HepG2 (cell line): ENCODE results near the gene ERBB3. TPM values are rescaled to one million over a fixed set of nuclear protein-coding genes. Genes with fewer than 3 reads are reported as not detected.

Source experiments
- DNMT1 ChIP-seq: sonication (generic); formaldehyde crosslinking; IDR thresholded peaks from 2 replicates; pipeline ENCODE4 v1.5.1; 2020; ENCODE audit warnings: mild to moderate bottlenecking, missing genetic modification reagents
- REL ChIP-seq: sonication (generic); formaldehyde crosslinking; conservative IDR thresholded peaks from 2 replicates; pipeline ENCODE4 v1.8.0; 2022; ENCODE audit warnings: mild to moderate bottlenecking, missing genetic modification reagents, moderate library complexity
- RXRB ChIP-seq: IDR thresholded peaks from 2 replicates; pipeline ENCODE4 v1.6.1; 2016; ENCODE audit warnings: borderline replicate concordance, missing genetic modification reagents, missing compliant biosample characterization
- SIN3B ChIP-seq: fragments of 150-350 bp; IDR thresholded peaks from 2 replicates; pipeline ENCODE4 v1.6.1; 2014; ENCODE audit warnings: low read length
- ZNF274 ChIP-seq: sonication (generic); formaldehyde crosslinking; IDR thresholded peaks from 2 replicates; pipeline ENCODE4 v1.5.1; 2020; ENCODE audit warnings: mild to moderate bottlenecking, missing genetic modification reagents
- ZNF646 ChIP-seq: sonication (generic); formaldehyde crosslinking; IDR thresholded peaks from 2 replicates; pipeline ENCODE4 v1.9.0; 2021; ENCODE audit warnings: mild to moderate bottlenecking, missing genetic modification reagents
- polyA plus RNA-seq, 8 experiments: library from polyadenylated mRNA; depleted of rRNA in 3 of 8; stranded (reverse) in 7 of 8; unstranded in 1 of 8; fragments of >200 nt; fragmentation: Illumina TruSeq in 4 of 8; extraction: Trizol in 4 of 8; gene quantifications; 2 replicates each; pipeline versions ENCODE4 v1.2.1 to v1.2.3, GENCODE V29; 2011 to 2016; ENCODE audit warnings: low read depth in 4 of 8, missing spikeins in 1 of 8, mixed read lengths in 1 of 8; ENCODE audit not compliant: insufficient read depth in 1 of 8
- total RNA-seq, 5 experiments: library from RNA; depleted of rRNA; stranded (reverse); fragments of >200 nt; fragmentation: Illumina TruSeq; extraction: Trizol; gene quantifications; 2 replicates each; pipeline ENCODE4 v1.2.3, GENCODE V29; 2016; ENCODE audit warnings: low read depth in 1 of 5
- TF ChIP-seq, protein P1 (sequence below): sonication (generic); formaldehyde crosslinking; IDR thresholded peaks from 2 replicates; pipeline ENCODE4 v1.5.1; 2020; ENCODE audit warnings: missing genetic modification reagents, mild to moderate bottlenecking, borderline replicate concordance
- TF ChIP-seq, protein P2 (sequence below), 2 experiments: IDR thresholded peaks; 2 replicates each; pipeline ENCODE4 v1.6.1; 2011 to 2012; ENCODE audit warnings: low read length in 2 of 2, borderline replicate concordance in 1 of 2, low read depth in 1 of 2, mild to moderate bottlenecking in 1 of 2, moderate library complexity in 1 of 2
- TF ChIP-seq, protein P3 (sequence below): sonication (generic); formaldehyde crosslinking; IDR thresholded peaks from 2 replicates; pipeline ENCODE4 v1.4.0; 2020; ENCODE audit warnings: mild to moderate bottlenecking, low read depth, missing genetic modification reagents

ERBB3 gene
- total and polyA plus RNA-seq, 2 of the 13 experiments (the other 11 are each of a cell fraction or from before 2014, with no cell fraction given), result 93.6 to 358 TPM

DNA sequence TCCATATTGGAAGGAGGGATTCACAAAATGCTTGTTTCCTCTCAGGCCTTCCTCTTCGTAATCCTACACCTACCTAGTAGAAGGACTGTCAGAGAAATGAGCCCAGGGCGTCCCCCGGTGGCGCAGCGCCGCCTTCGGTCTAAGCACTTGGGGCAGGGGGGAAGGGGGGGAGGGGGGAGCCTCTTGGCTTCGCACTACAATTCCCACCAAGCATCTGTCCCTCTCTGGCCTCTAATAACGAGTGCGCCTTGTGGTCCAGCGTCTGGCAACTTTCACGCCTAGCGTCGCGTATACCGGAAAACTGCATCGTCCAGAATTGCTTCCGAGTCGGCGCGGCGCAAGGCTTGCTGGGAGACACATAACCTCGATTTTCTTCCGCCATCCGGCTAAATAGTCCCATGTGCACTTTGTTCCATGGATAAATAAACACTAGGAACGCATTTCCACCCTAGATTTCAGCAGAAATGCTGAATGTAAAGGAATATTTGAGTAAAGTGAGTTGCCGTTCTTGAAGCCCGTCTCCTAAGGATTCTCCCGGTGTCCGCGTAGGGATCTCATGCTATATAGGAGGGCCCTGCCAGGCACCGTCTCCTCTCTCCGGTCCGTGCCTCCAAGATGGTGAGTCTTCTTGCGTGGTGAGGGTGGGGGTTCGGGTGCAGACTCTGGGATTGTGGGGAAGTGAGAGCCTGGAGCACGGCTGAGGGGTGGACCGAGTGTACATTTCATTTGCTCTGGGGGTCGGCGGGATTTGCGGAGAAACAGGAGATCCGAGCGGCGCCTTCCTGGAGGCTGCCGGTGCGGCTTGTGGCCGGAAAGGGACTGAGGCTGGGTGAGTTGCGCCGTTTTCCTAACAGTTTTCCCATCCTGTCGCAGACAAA lies 38.2 kb upstream of the ERBB3 start, which contains the start of gene RPS26 (continued):
- TF ChIP-seq, protein P1, sequence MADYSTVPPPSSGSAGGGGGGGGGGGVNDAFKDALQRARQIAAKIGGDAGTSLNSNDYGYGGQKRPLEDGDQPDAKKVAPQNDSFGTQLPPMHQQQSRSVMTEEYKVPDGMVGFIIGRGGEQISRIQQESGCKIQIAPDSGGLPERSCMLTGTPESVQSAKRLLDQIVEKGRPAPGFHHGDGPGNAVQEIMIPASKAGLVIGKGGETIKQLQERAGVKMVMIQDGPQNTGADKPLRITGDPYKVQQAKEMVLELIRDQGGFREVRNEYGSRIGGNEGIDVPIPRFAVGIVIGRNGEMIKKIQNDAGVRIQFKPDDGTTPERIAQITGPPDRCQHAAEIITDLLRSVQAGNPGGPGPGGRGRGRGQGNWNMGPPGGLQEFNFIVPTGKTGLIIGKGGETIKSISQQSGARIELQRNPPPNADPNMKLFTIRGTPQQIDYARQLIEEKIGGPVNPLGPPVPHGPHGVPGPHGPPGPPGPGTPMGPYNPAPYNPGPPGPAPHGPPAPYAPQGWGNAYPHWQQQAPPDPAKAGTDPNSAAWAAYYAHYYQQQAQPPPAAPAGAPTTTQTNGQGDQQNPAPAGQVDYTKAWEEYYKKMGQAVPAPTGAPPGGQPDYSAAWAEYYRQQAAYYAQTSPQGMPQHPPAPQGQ (CRISPR knock-in tag), result no peak
- TF ChIP-seq, protein P2, sequence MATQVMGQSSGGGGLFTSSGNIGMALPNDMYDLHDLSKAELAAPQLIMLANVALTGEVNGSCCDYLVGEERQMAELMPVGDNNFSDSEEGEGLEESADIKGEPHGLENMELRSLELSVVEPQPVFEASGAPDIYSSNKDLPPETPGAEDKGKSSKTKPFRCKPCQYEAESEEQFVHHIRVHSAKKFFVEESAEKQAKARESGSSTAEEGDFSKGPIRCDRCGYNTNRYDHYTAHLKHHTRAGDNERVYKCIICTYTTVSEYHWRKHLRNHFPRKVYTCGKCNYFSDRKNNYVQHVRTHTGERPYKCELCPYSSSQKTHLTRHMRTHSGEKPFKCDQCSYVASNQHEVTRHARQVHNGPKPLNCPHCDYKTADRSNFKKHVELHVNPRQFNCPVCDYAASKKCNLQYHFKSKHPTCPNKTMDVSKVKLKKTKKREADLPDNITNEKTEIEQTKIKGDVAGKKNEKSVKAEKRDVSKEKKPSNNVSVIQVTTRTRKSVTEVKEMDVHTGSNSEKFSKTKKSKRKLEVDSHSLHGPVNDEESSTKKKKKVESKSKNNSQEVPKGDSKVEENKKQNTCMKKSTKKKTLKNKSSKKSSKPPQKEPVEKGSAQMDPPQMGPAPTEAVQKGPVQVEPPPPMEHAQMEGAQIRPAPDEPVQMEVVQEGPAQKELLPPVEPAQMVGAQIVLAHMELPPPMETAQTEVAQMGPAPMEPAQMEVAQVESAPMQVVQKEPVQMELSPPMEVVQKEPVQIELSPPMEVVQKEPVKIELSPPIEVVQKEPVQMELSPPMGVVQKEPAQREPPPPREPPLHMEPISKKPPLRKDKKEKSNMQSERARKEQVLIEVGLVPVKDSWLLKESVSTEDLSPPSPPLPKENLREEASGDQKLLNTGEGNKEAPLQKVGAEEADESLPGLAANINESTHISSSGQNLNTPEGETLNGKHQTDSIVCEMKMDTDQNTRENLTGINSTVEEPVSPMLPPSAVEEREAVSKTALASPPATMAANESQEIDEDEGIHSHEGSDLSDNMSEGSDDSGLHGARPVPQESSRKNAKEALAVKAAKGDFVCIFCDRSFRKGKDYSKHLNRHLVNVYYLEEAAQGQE (IDR thresholded peaks at IDR 0.05; ENCODE audit: borderline replicate concordance in 1 of 2, low read depth in 1 of 2, low read length in 2 of 2), result peak in 1 of 2 experiments; percentile 61; a peak in 1 of 4 replicates
- TF ChIP-seq ZNF646 (CRISPR knock-in tag) (no peak), RXRB (peak; percentile 54), REL (CRISPR knock-in tag) (no peak), DNMT1 (CRISPR knock-in tag) (no peak), ZNF274 (0 out of 2 replicates have a peak, but pooled peaks have one; percentile 42), SIN3B (0 out of 2 replicates have a peak, but pooled peaks have one; percentile 53)
- TF ChIP-seq, protein P3, sequence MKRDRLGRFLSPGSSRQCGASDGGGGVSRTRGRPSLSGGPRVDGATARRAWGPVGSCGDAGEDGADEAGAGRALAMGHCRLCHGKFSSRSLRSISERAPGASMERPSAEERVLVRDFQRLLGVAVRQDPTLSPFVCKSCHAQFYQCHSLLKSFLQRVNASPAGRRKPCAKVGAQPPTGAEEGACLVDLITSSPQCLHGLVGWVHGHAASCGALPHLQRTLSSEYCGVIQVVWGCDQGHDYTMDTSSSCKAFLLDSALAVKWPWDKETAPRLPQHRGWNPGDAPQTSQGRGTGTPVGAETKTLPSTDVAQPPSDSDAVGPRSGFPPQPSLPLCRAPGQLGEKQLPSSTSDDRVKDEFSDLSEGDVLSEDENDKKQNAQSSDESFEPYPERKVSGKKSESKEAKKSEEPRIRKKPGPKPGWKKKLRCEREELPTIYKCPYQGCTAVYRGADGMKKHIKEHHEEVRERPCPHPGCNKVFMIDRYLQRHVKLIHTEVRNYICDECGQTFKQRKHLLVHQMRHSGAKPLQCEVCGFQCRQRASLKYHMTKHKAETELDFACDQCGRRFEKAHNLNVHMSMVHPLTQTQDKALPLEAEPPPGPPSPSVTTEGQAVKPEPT (CRISPR knock-in tag), result peak; percentile 70; the same call in 1 of the 2 replicates
